Measurements from ENCODE around the gene CLMN. TPM values are rescaled to one million over a fixed set of nuclear protein-coding genes. Genes with fewer than 3 reads are reported as not detected.

Gene CLMN
- total and polyA plus RNA-seq, 2 donors (not counting 3 experiments of a cell fraction or from before 2014, with no cell fraction given): 0.72 to 9.6 TPM

GRCh38 chr14:95190857-95191256 is 128.9 kb downstream of the CLMN start:
- CTCF ChIA-PET: interaction anchor here (2.8 kb wide), 1 partner anchor 17 kb away, joined by 10 read pairs; no protein-coding TSS in a partner anchor
- POLR2A ChIA-PET: no interaction called here
- Histone ChIP-seq H4K20me1 (replicated peaks; ENCODE audit: control insufficient read depth, extremely low read depth, insufficient read depth, low read length) (no peaks in the 10 kb centered on the region), H3K4me3 (replicated peaks in 1 of 3; ENCODE audit: insufficient read depth in 1 of 3, low read depth in 1 of 3, low read length in 3 of 3) (no peak overlapping the region), H3K27me3 (ENCODE audit: control insufficient read depth in 2 of 2, insufficient read depth in 2 of 2, low read length in 2 of 2) (no peaks in the 10 kb centered on the region), H3K9ac (replicated peaks; ENCODE audit: extremely low read depth, insufficient read depth, low read length) (no peak overlapping the region), H3K27ac (ENCODE audit: insufficient read depth, low read depth, low read length) (no peak overlapping the region), H3K9me3 (replicated peaks; ENCODE audit: control insufficient read depth, insufficient read depth, low read length) (no peaks in the 10 kb centered on the region), H3K4me2 (ENCODE audit: insufficient read depth, low read length) (no peak overlapping the region), H3K36me3 (ENCODE audit: control insufficient read depth in 2 of 2, extremely low read depth in 1 of 2, insufficient read depth in 2 of 2, low read length in 2 of 2) (no peaks in the 10 kb centered on the region), H3K79me2 (ENCODE audit: control insufficient read depth, insufficient read depth, low read length) (no peaks in the 10 kb centered on the region), H3K9me1 (replicated peaks; ENCODE audit: control insufficient read depth, extremely low read depth, insufficient read depth, low read length) (no peaks in the 10 kb centered on the region), H2AFZ (ENCODE audit: low read depth, low read length) (no peak overlapping the region), H3K4me1 (ENCODE audit: control insufficient read depth, extremely low read depth, insufficient read depth, low read length) (peaks cover 12% of the 10 kb centered on the region)
- TF ChIP-seq, protein P1, sequence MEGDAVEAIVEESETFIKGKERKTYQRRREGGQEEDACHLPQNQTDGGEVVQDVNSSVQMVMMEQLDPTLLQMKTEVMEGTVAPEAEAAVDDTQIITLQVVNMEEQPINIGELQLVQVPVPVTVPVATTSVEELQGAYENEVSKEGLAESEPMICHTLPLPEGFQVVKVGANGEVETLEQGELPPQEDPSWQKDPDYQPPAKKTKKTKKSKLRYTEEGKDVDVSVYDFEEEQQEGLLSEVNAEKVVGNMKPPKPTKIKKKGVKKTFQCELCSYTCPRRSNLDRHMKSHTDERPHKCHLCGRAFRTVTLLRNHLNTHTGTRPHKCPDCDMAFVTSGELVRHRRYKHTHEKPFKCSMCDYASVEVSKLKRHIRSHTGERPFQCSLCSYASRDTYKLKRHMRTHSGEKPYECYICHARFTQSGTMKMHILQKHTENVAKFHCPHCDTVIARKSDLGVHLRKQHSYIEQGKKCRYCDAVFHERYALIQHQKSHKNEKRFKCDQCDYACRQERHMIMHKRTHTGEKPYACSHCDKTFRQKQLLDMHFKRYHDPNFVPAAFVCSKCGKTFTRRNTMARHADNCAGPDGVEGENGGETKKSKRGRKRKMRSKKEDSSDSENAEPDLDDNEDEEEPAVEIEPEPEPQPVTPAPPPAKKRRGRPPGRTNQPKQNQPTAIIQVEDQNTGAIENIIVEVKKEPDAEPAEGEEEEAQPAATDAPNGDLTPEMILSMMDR (IDR thresholded peaks at IDR 0.05; ENCODE audit: extremely low read depth in 1 of 2, insufficient read depth in 1 of 2, low read depth in 1 of 2, low read length in 2 of 2): no peak
- TF ChIP-seq MYC (IDR thresholded peaks at IDR 0.05; ENCODE audit: low read depth, low read length): no peak
- no peak for TF ChIP-seq EZH2 (IDR thresholded peaks at IDR 0.05; ENCODE audit: borderline replicate concordance, low read depth, low read length, severe bottlenecking)
- BruUV-seq (replicated peaks): no TSS peak
- no peak for FAIRE-seq
- no peak for DNase-seq (ENCODE audit: low read depth, low spot score)
- dilution Hi-C loops (cut with MboI; ENCODE audit: extremely low pct_ligation_motif_present, low sequenced_read_pairs) (no loop called here), intact Hi-C loops (cut with micrococcal nuclease) (no loop called here)

DNA sequence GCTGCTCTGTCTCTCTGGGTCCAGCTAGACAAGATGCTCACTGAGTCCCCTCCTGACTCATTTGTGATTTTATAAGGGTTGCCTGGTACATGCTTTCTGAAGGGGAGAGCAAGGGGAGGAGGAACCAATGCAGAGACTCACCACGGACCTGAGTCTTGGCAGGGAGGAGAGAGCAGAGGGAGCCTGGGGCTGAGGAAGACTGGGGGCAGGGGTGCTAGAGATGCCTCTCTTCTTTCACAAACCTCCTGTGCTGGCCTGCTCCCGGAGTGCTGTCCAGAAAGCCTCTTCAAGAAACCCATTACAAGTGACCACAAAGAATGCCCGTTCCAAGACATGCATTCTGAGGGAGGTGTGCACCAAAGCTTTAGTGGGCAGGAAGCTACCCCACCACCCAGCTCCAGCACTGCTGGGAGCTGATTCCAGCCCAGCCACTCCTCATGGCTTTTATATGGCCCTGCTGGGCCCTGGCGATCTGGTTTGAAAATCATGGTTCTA is 129.3 kb downstream of the CLMN start:
- FAIRE-seq (no peak), DNase-seq (ENCODE audit: low read depth, low spot score) (no peak)
- Histone ChIP-seq H3K27me3 (ENCODE audit: control insufficient read depth in 2 of 2, insufficient read depth in 2 of 2, low read length in 2 of 2) (no peaks in the 10 kb centered on the region), H3K9ac (replicated peaks; ENCODE audit: extremely low read depth, insufficient read depth, low read length) (no peak overlapping the region), H3K4me3 (replicated peaks in 1 of 3; ENCODE audit: insufficient read depth in 1 of 3, low read depth in 1 of 3, low read length in 3 of 3) (no peak overlapping the region), H3K4me2 (ENCODE audit: insufficient read depth, low read length) (no peak overlapping the region), H3K9me1 (replicated peaks; ENCODE audit: control insufficient read depth, extremely low read depth, insufficient read depth, low read length) (no peaks in the 10 kb centered on the region), H3K36me3 (ENCODE audit: control insufficient read depth in 2 of 2, extremely low read depth in 1 of 2, insufficient read depth in 2 of 2, low read length in 2 of 2) (no peaks in the 10 kb centered on the region), H3K27ac (ENCODE audit: insufficient read depth, low read depth, low read length) (no peak overlapping the region), H4K20me1 (replicated peaks; ENCODE audit: control insufficient read depth, extremely low read depth, insufficient read depth, low read length) (no peaks in the 10 kb centered on the region), H2AFZ (ENCODE audit: low read depth, low read length) (no peak overlapping the region), H3K79me2 (ENCODE audit: control insufficient read depth, insufficient read depth, low read length) (no peaks in the 10 kb centered on the region), H3K4me1 (ENCODE audit: control insufficient read depth, extremely low read depth, insufficient read depth, low read length) (peaks cover 16% of the 10 kb centered on the region), H3K9me3 (replicated peaks; ENCODE audit: control insufficient read depth, insufficient read depth, low read length) (no peaks in the 10 kb centered on the region)
- TF ChIP-seq POLR2AphosphoS5 (IDR thresholded peaks at IDR 0.05; ENCODE audit: insufficient read depth, low read depth, low read length) (no peak), MYC (IDR thresholded peaks at IDR 0.05; ENCODE audit: low read depth, low read length) (no peak), FOS (IDR thresholded peaks at IDR 0.05; ENCODE audit: borderline replicate concordance, insufficient read depth, low read length) (no peak), JUN (IDR thresholded peaks at IDR 0.05; ENCODE audit: borderline replicate concordance, insufficient read depth, insufficient read length, low read depth) (no peak), EZH2 (IDR thresholded peaks at IDR 0.05; ENCODE audit: borderline replicate concordance, low read depth, low read length, severe bottlenecking) (no peak), GATA2 (IDR thresholded peaks at IDR 0.05; ENCODE audit: insufficient read depth, insufficient read length, low read depth, low read length) (no peak), POLR2A (IDR thresholded peaks at IDR 0.05; ENCODE audit: low read depth, low read length) (no peak)
- TF ChIP-seq, protein P1 (IDR thresholded peaks at IDR 0.05; ENCODE audit: extremely low read depth in 1 of 2, insufficient read depth in 1 of 2, low read depth in 1 of 2, low read length in 2 of 2): no peak
- TF ChIP-seq, protein P2, sequence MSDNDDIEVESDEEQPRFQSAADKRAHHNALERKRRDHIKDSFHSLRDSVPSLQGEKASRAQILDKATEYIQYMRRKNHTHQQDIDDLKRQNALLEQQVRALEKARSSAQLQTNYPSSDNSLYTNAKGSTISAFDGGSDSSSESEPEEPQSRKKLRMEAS (IDR thresholded peaks at IDR 0.05; ENCODE audit: insufficient read depth, insufficient read length): no peak
- ChIA-PET CTCF (interaction anchor here (2.8 kb wide), 1 partner anchor 16 kb away, joined by 10 read pairs; no protein-coding TSS in a partner anchor), POLR2A (no interaction called here)
- BruUV-seq (replicated peaks): no TSS peak
- intact Hi-C loops (cut with micrococcal nuclease): no loop called here
- dilution Hi-C loops (cut with MboI; ENCODE audit: extremely low pct_ligation_motif_present, low sequenced_read_pairs): no loop called here
